Tibial artery (tissue), 4 donors: ENCODE results near the gene LETM1.

Experiments used
- DNase-seq, 2 donors: peaks; one replicate each; pipeline ENCODE4 v3.0.0-alpha.2; 2019
- H3K27ac ChIP-seq, 2 donors: fragments of 200-600 bp; sonication (generic) in 1 of 2; 1 replicate in 1 of 2; 2 replicates in 1 of 2; pipeline ENCODE4 v1.5.1; 2018 to 2019; ENCODE audit warnings: mild to moderate bottlenecking in 1 of 2
- H3K27me3 ChIP-seq, 2 donors: fragments of 200-600 bp; sonication (generic) in 1 of 2; one replicate each; pipeline versions ENCODE4 v1.5.1 to v1.6.0; 2016 to 2019
- H3K36me3 ChIP-seq, 3 donors: fragments of 200-600 bp; sonication (generic) in 2 of 3; one replicate each; pipeline ENCODE4 v1.5.1; 2016 to 2019; ENCODE audit warnings: mild to moderate bottlenecking in 2 of 3
- H3K4me1 ChIP-seq, 4 donors: fragments of 200-600 bp; sonication (generic) in 2 of 4; 1 replicate in 3 of 4; 2 replicates in 1 of 4; pipeline ENCODE4 v1.5.1; 2016 to 2019
- H3K4me3 ChIP-seq, 2 donors: fragments of 200-600 bp; sonication (generic) in 1 of 2; 1 replicate in 1 of 2; 2 replicates in 1 of 2; pipeline ENCODE4 v1.5.1; 2018 to 2019; ENCODE audit warnings: mild to moderate bottlenecking in 2 of 2
- H3K9me3 ChIP-seq, 3 donors: fragments of 200-600 bp; sonication (generic) in 1 of 3; one replicate each; pipeline ENCODE4 v1.5.1; 2016 to 2019
- CTCF ChIP-seq, 2 experiments: fragments of 200-600 bp in 1 of 2; fragments of 450-650 bp in 1 of 2; IDR thresholded peaks; one replicate each; pipeline ENCODE4 v1.5.1; 2017 to 2019; ENCODE audit warnings: antibody characterized with exemption in 2 of 2, mild to moderate bottlenecking in 1 of 2, moderate library complexity in 1 of 2
- intact Hi-C: fragments of 100-400 bp; cut with DNase I; formaldehyde crosslinking; loops from one replicate; pipeline ENCODE4 v1.15.0; 2023; ENCODE audit warnings: low total_unique reads

Gene LETM1

GRCh38 chr4:1784789-1785591 lies 71.0 kb downstream of the LETM1 start:
- no peak for DNase-seq
- peaks cover 0 to 9% (median 4%) of the 10 kb centered on the region in 4 donors for H3K4me1 ChIP-seq
- intact Hi-C loops, result no loop called here
- no peaks in the 10 kb centered on the region for H3K9me3 ChIP-seq
- H3K4me3 ChIP-seq, result no peak overlapping the region
- TF ChIP-seq CTCF (IDR thresholded peaks at IDR 0.05), result no peak
- H3K36me3 ChIP-seq, result no peaks in the 10 kb centered on the region
- H3K27ac ChIP-seq, result no peak overlapping the region
- H3K27me3 ChIP-seq, result peaks cover 0 to 24% of the 10 kb centered on the region in 2 donors

- Histone ChIP-seq H3K4me3 (no peak overlapping the region), H3K36me3 (no peaks in the 10 kb centered on the region), H3K27ac (no peak overlapping the region), H3K4me1 (peaks cover 0 to 9% (median 4%) of the 10 kb centered on the region in 4 donors), H3K27me3 (peaks cover 0 to 22% of the 10 kb centered on the region in 2 donors), H3K9me3 (no peaks in the 10 kb centered on the region)
- no peak for DNase-seq
- TF ChIP-seq CTCF (IDR thresholded peaks at IDR 0.05), result no peak
- intact Hi-C loops, result no loop called here
Observed at GRCh38 chr4:1784395-1784788, 71.6 kb downstream of the LETM1 start.

GRCh38 chr4:1783970-1784369 lies 72.0 kb downstream of the LETM1 start:
- no peak for TF ChIP-seq CTCF (IDR thresholded peaks at IDR 0.05)
- no peaks in the 10 kb centered on the region for H3K9me3 ChIP-seq

GRCh38 chr4:1783015-1783414 lies 72.9 kb downstream of the LETM1 start:
- no peak overlapping the region for H3K4me3 ChIP-seq
- DNase-seq, result no peak
- no peak for TF ChIP-seq CTCF (IDR thresholded peaks at IDR 0.05)
- H3K27ac ChIP-seq, result no peak overlapping the region
- H3K27me3 ChIP-seq, result peaks cover 0 to 36% of the 10 kb centered on the region in 2 donors
- H3K9me3 ChIP-seq, result no peaks in the 10 kb centered on the region
- H3K4me1 ChIP-seq, result peaks cover 0 to 9% (median 4%) of the 10 kb centered on the region in 4 donors
- intact Hi-C loops, result no loop called here
- no peaks in the 10 kb centered on the region for H3K36me3 ChIP-seq

More at GRCh38 chr4:1783970-1784369, 72.0 kb downstream of the LETM1 start:
- intact Hi-C loops, result no loop called here
- Histone ChIP-seq H3K27ac (no peak overlapping the region), H3K4me1 (peaks cover 0 to 9% (median 4%) of the 10 kb centered on the region in 4 donors), H3K36me3 (no peaks in the 10 kb centered on the region), H3K4me3 (no peak overlapping the region), H3K27me3 (peaks cover 0 to 26% of the 10 kb centered on the region in 2 donors)
- no peak for DNase-seq

GRCh38 chr4:1780435-1780834 lies 75.5 kb downstream of the LETM1 start:
- Histone ChIP-seq H3K4me3 (no peak overlapping the region), H3K27me3 (peaks cover 0 to 19% of the 10 kb centered on the region in 2 donors), H3K4me1 (peaks cover 0 to 8% (median 2%) of the 10 kb centered on the region in 4 donors), H3K9me3 (no peaks in the 10 kb centered on the region), H3K36me3 (no peaks in the 10 kb centered on the region), H3K27ac (no peak overlapping the region)
- intact Hi-C loops, result no loop called here
- TF ChIP-seq CTCF (IDR thresholded peaks at IDR 0.05), result no peak
- no peak for DNase-seq
